Sigmoid colon (tissue), 7 donors: ENCODE results near the gene TRH. TPM values are rescaled to one million over a fixed set of nuclear protein-coding genes. Genes with fewer than 3 reads are reported as not detected.

Experiments
- DNase-seq: peaks from one replicate; pipeline ENCODE4 v3.0.0-alpha.2; 2019
- H3K27ac ChIP-seq, 4 donors: fragments of 200-600 bp; sonication (generic); one replicate each; pipeline ENCODE4 v1.5.1; 2016 to 2019; ENCODE audit warnings: mild to moderate bottlenecking in 1 of 4
- H3K27me3 ChIP-seq, 3 donors: fragments of 200-600 bp; sonication (generic); one replicate each; pipeline ENCODE4 v1.5.1; 2019; ENCODE audit warnings: mild to moderate bottlenecking in 1 of 3
- H3K36me3 ChIP-seq, 4 donors: fragments of 200-600 bp; sonication (generic); one replicate each; pipeline ENCODE4 v1.5.1; 2016 to 2019
- H3K4me1 ChIP-seq, 4 donors: fragments of 200-600 bp; sonication (generic); one replicate each; pipeline ENCODE4 v1.5.1; 2017 to 2019
- H3K4me3 ChIP-seq, 4 donors: fragments of 200-600 bp; sonication (generic); one replicate each; pipeline ENCODE4 v1.5.1; 2017 to 2019; ENCODE audit warnings: mild to moderate bottlenecking in 2 of 4, moderate library complexity in 1 of 4
- H3K9me3 ChIP-seq, 4 donors: fragments of 200-600 bp in 3 of 4; sonication (generic) in 3 of 4; one replicate each; pipeline versions ENCODE4 v1.5.1 to v1.6.1; 2013 to 2019
- CTCF ChIP-seq, 4 experiments: fragments of 450-650 bp in 3 of 4; fragments of 200-600 bp in 1 of 4; IDR thresholded peaks; one replicate each; pipeline ENCODE4 v1.5.1; 2016 to 2019; ENCODE audit warnings: antibody characterized with exemption in 4 of 4, mild to moderate bottlenecking in 3 of 4, moderate library complexity in 2 of 4
- EP300 ChIP-seq, 4 donors: sonication (generic); formaldehyde crosslinking; IDR thresholded peaks; one replicate each; pipeline ENCODE4 v1.6.1; 2017; ENCODE audit warnings: antibody characterized with exemption in 4 of 4
- POLR2A ChIP-seq, 2 donors: fragments of 450-650 bp; IDR thresholded peaks; one replicate each; pipeline ENCODE4 v1.6.1; 2016; ENCODE audit warnings: antibody characterized with exemption in 2 of 2, mild to moderate bottlenecking in 2 of 2, moderate library complexity in 2 of 2
- POLR2AphosphoS5 ChIP-seq, 4 donors: sonication (generic); formaldehyde crosslinking; IDR thresholded peaks; one replicate each; pipeline ENCODE4 v1.6.1; 2017; ENCODE audit warnings: antibody characterized with exemption in 4 of 4
- whole genome bisulfite sequencing, 2 donors: extraction: QIAGEN DNeasy Blood & Tissue Kit; methylation state at CpG; one replicate each; pipeline ENCODE4 v1.1.7; 2013; 5-methylcytosine and 5-hydroxymethylcytosine counted together
- intact Hi-C: fragments of 100-400 bp; cut with DNase I; formaldehyde crosslinking; loops from one replicate; pipeline ENCODE4 v1.15.1; 2023
- polyA plus RNA-seq, 3 donors: library from polyadenylated mRNA; stranded (reverse); fragments of 200-250 nt; gene quantifications; one replicate each; pipeline ENCODE4 v1.2.3, GENCODE V29; 2013
- total RNA-seq, 4 donors: library from RNA; depleted of rRNA; stranded (reverse); fragments of >200 nt; gene quantifications; one replicate each; pipeline ENCODE4 v1.1.0, GENCODE V29; 2016
- donor health status: healthy with polysubstance abuse.
- donor health status: Bipolar disorder and iron deficiency.
- donor health status: healthy.

Gene TRH
- total and polyA plus RNA-seq, 7 donors, result 0.03 TPM; not detected in 6

GRCh38 chr3:129984125-129984524 is 9.6 kb downstream of the TRH start:
- H3K4me3 ChIP-seq, result no peak overlapping the region
- H3K27me3 ChIP-seq, result peaks cover 2 to 14% (median 4%) of the 10 kb centered on the region in 3 donors
- H3K4me1 ChIP-seq, result no peaks in the 10 kb centered on the region
- H3K9me3 ChIP-seq, result no peaks in the 10 kb centered on the region
- intact Hi-C loops, result no loop called here
- 79 to 87% methylated on average over 2 of the region's 2 CpGs for WGBS, 2 donors
- no peak overlapping the region for H3K27ac ChIP-seq
- TF ChIP-seq POLR2AphosphoS5 (IDR thresholded peaks at IDR 0.05) (no peak), CTCF (IDR thresholded peaks at IDR 0.05) (no peak), EP300 (IDR thresholded peaks at IDR 0.05) (no peak), POLR2A (IDR thresholded peaks at IDR 0.05) (no peak)
- H3K36me3 ChIP-seq, result no peaks in the 10 kb centered on the region
- DNase-seq, result no peak

GRCh38 chr3:129985113-129985512 is 10.6 kb downstream of the TRH start:
- TF ChIP-seq EP300 (IDR thresholded peaks at IDR 0.05), result no peak
- TF ChIP-seq POLR2A (IDR thresholded peaks at IDR 0.05), result no peak
- no peak for TF ChIP-seq CTCF (IDR thresholded peaks at IDR 0.05)
- TF ChIP-seq POLR2AphosphoS5 (IDR thresholded peaks at IDR 0.05), result no peak
- WGBS, 2 donors, result 92 to 93% methylated on average over 14 of the region's 14 CpGs
- DNase-seq, result no peak

GRCh38 chr3:129988429-129988828 is 13.9 kb downstream of the TRH start:
- Histone ChIP-seq H3K9me3 (no peaks in the 10 kb centered on the region), H3K4me3 (no peak overlapping the region), H3K27ac (no peak overlapping the region), H3K4me1 (no peaks in the 10 kb centered on the region), H3K27me3 (no peaks in the 10 kb centered on the region), H3K36me3 (no peaks in the 10 kb centered on the region)
- 62 to 78% methylated on average over 10 of the region's 10 CpGs for WGBS, 2 donors
- TF ChIP-seq CTCF (IDR thresholded peaks at IDR 0.05) (no peak), EP300 (IDR thresholded peaks at IDR 0.05) (no peak), POLR2A (IDR thresholded peaks at IDR 0.05) (no peak), POLR2AphosphoS5 (IDR thresholded peaks at IDR 0.05) (no peak)
- intact Hi-C loops, result no loop called here
- no peak for DNase-seq

More at GRCh38 chr3:129985113-129985512, 10.6 kb downstream of the TRH start:
- Histone ChIP-seq H3K27ac (no peak overlapping the region), H3K27me3 (peaks cover 0 to 5% (median 0%) of the 10 kb centered on the region in 3 donors), H3K9me3 (no peaks in the 10 kb centered on the region), H3K36me3 (no peaks in the 10 kb centered on the region), H3K4me3 (no peak overlapping the region), H3K4me1 (no peaks in the 10 kb centered on the region)
- intact Hi-C loops, result no loop called here

- H3K4me3 ChIP-seq, result no peak overlapping the region
- H3K36me3 ChIP-seq, result no peaks in the 10 kb centered on the region
- TF ChIP-seq POLR2A (IDR thresholded peaks at IDR 0.05) (no peak), EP300 (IDR thresholded peaks at IDR 0.05) (no peak), POLR2AphosphoS5 (IDR thresholded peaks at IDR 0.05) (no peak), CTCF (IDR thresholded peaks at IDR 0.05) (no peak)
- no peak overlapping the region for H3K27ac ChIP-seq
- no peak for DNase-seq
- H3K9me3 ChIP-seq, result no peaks in the 10 kb centered on the region
- intact Hi-C loops, result no loop called here
- H3K4me1 ChIP-seq, result no peaks in the 10 kb centered on the region
- WGBS, 2 donors, result 78 to 89% methylated on average over 6 of the region's 6 CpGs
- no peaks in the 10 kb centered on the region for H3K27me3 ChIP-seq
Observed at GRCh38 chr3:129989414-129989813, 14.9 kb downstream of the TRH start.

- no peak for DNase-seq
- H3K27ac ChIP-seq, result no peak overlapping the region
- H3K27me3 ChIP-seq, result no peaks in the 10 kb centered on the region
- H3K4me3 ChIP-seq, result no peak overlapping the region
- no peaks in the 10 kb centered on the region for H3K36me3 ChIP-seq
- no peaks in the 10 kb centered on the region for H3K4me1 ChIP-seq
- 27 to 60% methylated on average over 3 of the region's 3 CpGs for WGBS, 2 donors
- H3K9me3 ChIP-seq, result no peaks in the 10 kb centered on the region
- intact Hi-C loops, result no loop called here
- TF ChIP-seq EP300 (IDR thresholded peaks at IDR 0.05) (no peak), CTCF (IDR thresholded peaks at IDR 0.05) (no peak), POLR2AphosphoS5 (IDR thresholded peaks at IDR 0.05) (no peak), POLR2A (IDR thresholded peaks at IDR 0.05) (no peak)
Observed at GRCh38 chr3:129992781-129993180, 18.3 kb downstream of the TRH start.
